Neural progenitor cell (in vitro differentiated cells): ENCODE measurements around the gene EHD4.

Experiments
- CTCF ChIP-seq: fragments of 200-600 bp; sonication (generic); IDR thresholded peaks from 2 replicates; pipeline ENCODE4 v1.5.1; 2017; ENCODE audit warnings: antibody characterized with exemption, mild to moderate bottlenecking
- EZH2 ChIP-seq: fragments of 200-600 bp; sonication (generic); IDR thresholded peaks from 2 replicates; pipeline ENCODE4 v1.6.1; 2017; ENCODE audit warnings: antibody characterized with exemption, mild to moderate bottlenecking, moderate library complexity

DNA sequence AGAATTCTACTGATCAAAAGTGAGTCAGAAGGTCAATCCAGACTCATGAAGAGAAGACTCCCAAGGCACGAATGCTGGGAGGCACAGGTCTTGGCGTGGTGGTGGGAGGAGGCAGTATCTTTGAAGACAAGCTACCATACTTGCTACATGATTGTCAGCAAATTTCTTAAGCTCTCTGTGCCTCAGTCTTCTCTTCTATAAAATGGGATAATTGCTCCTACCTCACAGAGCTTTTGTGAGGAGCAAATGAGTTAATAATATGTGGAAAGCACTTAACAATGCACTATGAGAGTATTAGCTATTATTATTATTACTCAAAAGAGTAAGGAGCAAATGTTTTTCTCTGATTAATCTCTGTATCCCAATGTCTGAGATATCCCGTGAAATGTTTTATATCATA lies 36.2 kb downstream of the EHD4 start:
- TF ChIP-seq CTCF (no peak), EZH2 (no peak)
